Measurements from ENCODE around the gene PLEKHM2.

DNA sequence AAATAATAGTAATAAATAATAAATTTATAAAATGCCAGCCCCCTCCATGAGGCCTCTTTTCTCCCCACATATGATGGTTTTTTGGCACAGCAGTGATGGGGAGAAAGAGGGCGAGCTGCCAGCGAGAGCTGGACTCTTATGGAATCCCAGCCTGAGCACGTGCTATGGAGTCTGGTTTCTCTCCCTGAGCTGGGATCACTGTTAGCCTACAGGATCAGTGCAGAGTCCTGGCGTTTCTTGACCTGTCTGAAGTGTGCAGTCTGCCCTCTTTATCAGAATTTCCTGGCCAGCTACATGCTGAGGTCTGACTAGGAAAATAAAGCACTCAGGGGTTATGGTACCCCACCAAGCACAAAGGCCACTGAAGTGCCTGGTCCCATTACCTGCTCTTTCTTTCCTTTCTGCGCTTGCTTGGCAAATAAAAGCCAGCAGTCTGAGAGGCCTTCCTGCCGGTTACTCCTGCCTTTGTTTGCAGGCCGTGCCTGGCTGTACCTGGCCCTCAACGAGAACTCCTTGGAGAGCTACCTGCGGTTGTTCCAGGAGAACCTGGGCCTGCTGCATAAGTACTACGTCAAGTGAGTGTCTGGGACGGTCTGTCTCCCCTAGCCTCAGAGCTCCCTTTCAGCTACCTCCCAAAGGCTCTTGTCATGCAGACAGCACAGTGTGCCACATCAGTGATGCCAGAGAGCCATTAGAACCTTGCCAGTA lies 33.5 kb downstream of the PLEKHM2 start:
- TF ChIP-seq POLR2A (IDR thresholded peaks at IDR 0.05) (no peak), EP300 (IDR thresholded peaks at IDR 0.05) (no peak)
- TF ChIP-seq, protein P1, sequence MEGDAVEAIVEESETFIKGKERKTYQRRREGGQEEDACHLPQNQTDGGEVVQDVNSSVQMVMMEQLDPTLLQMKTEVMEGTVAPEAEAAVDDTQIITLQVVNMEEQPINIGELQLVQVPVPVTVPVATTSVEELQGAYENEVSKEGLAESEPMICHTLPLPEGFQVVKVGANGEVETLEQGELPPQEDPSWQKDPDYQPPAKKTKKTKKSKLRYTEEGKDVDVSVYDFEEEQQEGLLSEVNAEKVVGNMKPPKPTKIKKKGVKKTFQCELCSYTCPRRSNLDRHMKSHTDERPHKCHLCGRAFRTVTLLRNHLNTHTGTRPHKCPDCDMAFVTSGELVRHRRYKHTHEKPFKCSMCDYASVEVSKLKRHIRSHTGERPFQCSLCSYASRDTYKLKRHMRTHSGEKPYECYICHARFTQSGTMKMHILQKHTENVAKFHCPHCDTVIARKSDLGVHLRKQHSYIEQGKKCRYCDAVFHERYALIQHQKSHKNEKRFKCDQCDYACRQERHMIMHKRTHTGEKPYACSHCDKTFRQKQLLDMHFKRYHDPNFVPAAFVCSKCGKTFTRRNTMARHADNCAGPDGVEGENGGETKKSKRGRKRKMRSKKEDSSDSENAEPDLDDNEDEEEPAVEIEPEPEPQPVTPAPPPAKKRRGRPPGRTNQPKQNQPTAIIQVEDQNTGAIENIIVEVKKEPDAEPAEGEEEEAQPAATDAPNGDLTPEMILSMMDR (IDR thresholded peaks at IDR 0.05): no peak

Data from ovary (tissue), 3 donors.